Non-pigmented ciliary epithelial cell (primary cell): ENCODE measurements around the gene RNU11.
"Not testable (repeated sequence)": the region's sequence is repeated elsewhere in the genome, so short reads cannot be mapped to it uniquely, and the experiment has no call there.

Experiments
- DNase-seq: peaks from one replicate; pipeline ENCODE4 v3.0.0-alpha.2; 2010; ENCODE audit warnings: low read depth

RNU11 gene

GRCh38 chr1:28663871-28664470, 15.6 kb downstream of the RNU11 start:
- DNase-seq, result no peak

GRCh38 chr1:28666806-28667205, 18.4 kb downstream of the RNU11 start:
- DNase-seq, result no peak

- DNase-seq, result no peak
These were observed 20.0 kb downstream of the RNU11 start, which contains the start of gene GMEB1 for GRCh38 chr1:28668191-28668955. TSS of gene GMEB1 (plus strand) at chr1:28668784. CDS start at chr1:28683613, 14,829 bp downstream.

- DNase-seq, result no peak
These were observed 20.7 kb downstream of the RNU11 start for GRCh38 chr1:28668956-28669723.

DNA sequence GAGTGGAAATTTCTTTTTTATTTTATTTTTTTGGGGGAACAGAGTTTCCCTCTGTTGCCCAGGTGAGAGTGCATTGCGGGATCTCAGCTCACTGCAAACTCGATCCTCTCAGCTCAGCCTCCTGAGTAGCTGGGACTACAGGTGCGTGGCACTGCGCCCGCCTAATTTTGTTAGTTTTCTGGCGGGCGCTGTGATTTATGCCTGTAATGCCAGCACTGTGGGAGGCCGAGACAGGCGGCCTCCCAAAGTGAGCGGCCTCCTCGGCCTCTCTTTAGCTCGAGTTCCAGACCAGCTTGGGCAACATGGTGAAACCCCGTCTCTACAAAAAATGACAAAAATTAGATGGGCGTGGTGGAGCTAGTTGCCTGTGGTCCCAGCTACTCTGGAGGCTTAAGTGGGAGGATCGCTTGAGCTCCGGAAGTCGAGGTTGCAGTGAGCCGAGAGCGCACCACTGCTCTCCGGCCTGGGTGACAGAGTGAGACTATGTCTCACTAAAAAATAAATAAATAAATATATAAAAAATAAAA, 22.9 kb downstream of the RNU11 start:
- DNase-seq, result no peak

DNA sequence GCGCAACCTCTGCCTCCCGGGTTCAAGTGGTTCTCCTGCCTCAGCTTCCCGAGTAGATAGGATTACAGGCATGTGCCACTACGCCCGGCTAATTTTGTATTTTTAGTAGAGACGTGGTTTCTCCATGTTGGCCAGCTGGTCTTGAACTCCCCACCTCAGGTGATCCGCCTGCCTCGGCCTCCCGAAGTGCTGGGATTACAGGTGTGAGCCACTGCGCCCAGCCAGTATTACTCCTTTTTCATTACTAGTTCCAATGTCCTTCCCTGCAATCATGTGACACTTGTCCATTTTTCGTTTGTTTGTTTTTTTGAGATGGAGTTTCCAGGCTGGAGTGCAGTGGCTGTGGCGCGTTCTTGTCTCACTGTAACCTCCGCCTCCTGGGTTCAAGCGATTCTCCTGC, 24.6 kb downstream of the RNU11 start:
- DNase-seq, result not testable (repeated sequence)

DNA sequence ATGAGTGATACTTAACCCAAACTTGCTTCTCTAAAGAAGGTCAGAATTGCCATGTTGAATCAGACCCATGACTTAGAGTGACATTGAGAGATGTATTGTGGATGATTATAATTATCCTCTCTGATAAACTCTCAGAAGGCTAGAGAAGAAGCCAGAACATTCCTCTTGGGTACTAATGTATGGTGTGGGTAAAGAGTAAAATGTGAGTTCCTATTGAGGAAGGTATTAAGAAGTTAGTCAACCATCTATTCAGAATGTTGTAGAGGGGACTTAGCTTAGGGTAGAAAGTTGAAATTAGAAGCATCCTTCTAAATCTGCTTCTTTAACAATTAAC, 27.5 kb downstream of the RNU11 start:
- no peak for DNase-seq

DNA sequence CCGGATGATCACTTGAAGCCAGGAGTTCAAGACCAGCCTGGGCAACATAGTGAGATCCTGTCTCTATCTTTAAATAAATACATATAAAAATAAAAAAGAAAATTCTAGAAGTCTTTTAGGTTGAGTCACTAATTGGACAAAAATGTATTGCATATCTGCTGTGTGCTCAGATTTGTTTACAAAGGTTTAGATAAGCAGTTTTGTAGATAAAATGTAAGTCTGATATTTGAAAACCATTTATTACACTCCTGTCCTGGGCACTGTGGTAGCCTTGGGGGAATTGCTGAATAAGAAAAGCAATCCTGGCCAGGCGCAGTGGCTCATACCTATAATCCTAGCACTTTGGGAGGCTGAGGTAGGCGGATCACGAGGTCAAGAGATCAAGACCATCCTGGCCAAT, 31.8 kb downstream of the RNU11 start:
- DNase-seq, result no peak

DNA sequence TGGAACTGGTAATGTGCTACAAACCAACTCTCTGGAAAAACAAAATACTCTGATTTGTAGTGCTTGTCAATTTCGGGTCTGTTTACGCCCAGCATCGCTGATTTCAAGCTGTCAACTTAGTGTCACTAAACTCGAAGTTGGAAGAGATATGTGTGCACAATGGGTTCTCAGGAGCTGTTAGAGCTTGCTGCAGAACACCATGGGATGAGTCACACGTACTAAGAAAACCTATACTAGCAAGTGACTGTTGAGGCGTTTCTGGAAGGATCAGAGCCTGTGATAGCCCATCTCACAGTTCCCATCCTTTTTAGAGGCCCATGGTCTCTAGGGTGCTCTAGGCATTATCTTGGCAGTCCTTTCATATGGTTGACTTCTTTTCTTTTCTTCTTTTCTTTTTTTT, 34.4 kb downstream of the RNU11 start:
- no peak for DNase-seq

DNA sequence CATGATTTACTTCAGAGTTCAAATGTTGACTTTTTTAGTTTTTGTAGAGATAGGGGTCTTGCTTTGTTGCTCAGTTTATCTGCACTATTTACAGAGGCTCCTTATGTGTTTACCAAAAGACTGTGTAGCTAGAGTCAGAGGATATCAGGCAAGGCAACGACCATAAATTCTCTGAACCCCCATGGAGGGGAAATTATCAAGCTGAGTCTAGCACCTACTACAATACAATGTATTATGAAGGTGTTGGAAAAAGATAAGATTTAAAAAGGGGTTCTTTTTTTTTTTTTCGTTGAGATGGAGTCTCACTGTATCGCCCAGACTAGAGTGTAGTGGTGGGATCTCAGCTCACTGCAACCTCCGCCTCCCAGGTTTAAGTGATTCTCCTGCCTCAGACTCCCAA, 36.5 kb downstream of the RNU11 start:
- no peak for DNase-seq

DNA sequence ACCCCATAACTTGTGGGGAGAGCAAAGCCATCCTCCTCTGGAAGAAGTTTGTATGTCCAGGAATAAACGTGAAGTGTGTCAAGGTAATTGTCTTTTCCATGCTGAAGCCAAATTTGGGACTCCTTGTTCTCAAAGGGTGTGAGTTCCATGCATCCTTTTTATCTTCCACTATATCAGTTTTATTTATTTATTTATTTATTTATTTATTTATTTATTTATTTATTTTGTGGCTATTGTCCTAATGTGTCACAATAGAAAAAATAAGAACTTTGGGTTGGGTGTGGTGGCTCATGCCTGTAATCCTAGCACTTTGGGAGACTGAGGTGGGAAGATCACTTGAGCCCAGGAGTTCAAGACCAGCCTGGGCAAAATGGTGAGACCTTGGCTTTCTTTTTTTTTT, 43.2 kb downstream of the RNU11 start:
- not testable (repeated sequence) for DNase-seq
